Measurements from ENCODE around the gene NELL2.

NELL2 gene

DNA sequence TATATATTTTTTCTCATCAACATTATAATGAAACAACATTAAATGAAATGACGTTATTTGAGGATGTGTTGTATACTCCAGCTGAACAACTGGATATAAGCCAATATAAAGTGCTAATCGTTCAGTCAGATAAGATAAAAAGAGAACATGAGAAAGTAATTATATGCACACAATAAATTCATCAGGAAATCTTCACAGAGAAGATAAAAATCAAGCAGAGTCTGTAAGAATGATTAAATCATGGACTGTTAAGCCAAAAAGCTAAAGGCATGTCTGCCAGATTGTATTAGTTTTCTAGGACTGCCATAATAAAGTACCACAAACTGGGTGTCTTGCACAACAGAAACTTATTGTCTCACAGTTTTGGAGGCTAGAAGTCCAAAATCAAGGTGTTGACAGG is 178.6 kb downstream of the NELL2 start:
- WGBS, 2 donors (ENCODE audit: extremely low coverage in 2 of 2, insufficient read length in 2 of 2, insufficient replicate concordance in 1 of 2) = no CpG with 5 or more reads among the region's 2 CpGs
- peaks cover 0 to 2% of the 10 kb centered on the region in 2 donors for H3K9me3 ChIP-seq (replicated peaks in 1 of 2; ENCODE audit: control insufficient read depth in 2 of 2, insufficient read depth in 1 of 2, low read depth in 1 of 2, low read length in 2 of 2)
- no peak overlapping the region for H3K9ac ChIP-seq (ENCODE audit: low read depth, low read length, poor library complexity)
- no peak overlapping the region for H4K91ac ChIP-seq (ENCODE audit: low read depth, low read length, poor library complexity)
- no peak overlapping the region for H2AK5ac ChIP-seq (ENCODE audit: low read depth, low read length)
- no peak overlapping the region for H2BK5ac ChIP-seq (ENCODE audit: low read length)
- H2BK120ac ChIP-seq (ENCODE audit: low read depth, low read length) = no peak overlapping the region
- no peak for DNase-seq (ENCODE audit: low spot score)
- no peaks in the 10 kb centered on the region for H3K4me1 ChIP-seq (ENCODE audit: control insufficient read depth in 2 of 2, insufficient read depth in 1 of 2, low read depth in 1 of 2, low read length in 2 of 2)
- H3K27ac ChIP-seq (replicated peaks; ENCODE audit: low read length) = no peak overlapping the region
- no peak overlapping the region for H3K4me3 ChIP-seq (ENCODE audit: low read length in 2 of 2)
- H3K4me2 ChIP-seq (ENCODE audit: insufficient read depth, low read length, poor library complexity, severe bottlenecking) = no peak overlapping the region
- H3K18ac ChIP-seq (ENCODE audit: low read length) = no peak overlapping the region
- H3K36me3 ChIP-seq (replicated peaks in 1 of 2; ENCODE audit: control insufficient read depth in 2 of 2, insufficient read depth in 2 of 2, low read length in 2 of 2) = peaks cover 5 to 76% of the 10 kb centered on the region in 2 donors
- H3K79me1 ChIP-seq (ENCODE audit: low read depth, low read length) = no peaks in the 10 kb centered on the region
- H4K8ac ChIP-seq (ENCODE audit: low read depth, low read length) = no peak overlapping the region
- H2AFZ ChIP-seq (ENCODE audit: low read length) = no peak overlapping the region
- H3K23ac ChIP-seq (ENCODE audit: low read depth, low read length, poor library complexity) = no peak overlapping the region
- H3K27me3 ChIP-seq (ENCODE audit: control insufficient read depth in 3 of 3, insufficient read depth in 3 of 3, low read depth in 1 of 3, low read length in 3 of 3) = no peaks in the 10 kb centered on the region
- no peak overlapping the region for H2BK12ac ChIP-seq (ENCODE audit: low read length)
- H3K4ac ChIP-seq (ENCODE audit: low read length) = no peak overlapping the region
- H2BK15ac ChIP-seq (ENCODE audit: low read length) = no peak overlapping the region
- H3K14ac ChIP-seq (ENCODE audit: low read length) = no peak overlapping the region

DNA sequence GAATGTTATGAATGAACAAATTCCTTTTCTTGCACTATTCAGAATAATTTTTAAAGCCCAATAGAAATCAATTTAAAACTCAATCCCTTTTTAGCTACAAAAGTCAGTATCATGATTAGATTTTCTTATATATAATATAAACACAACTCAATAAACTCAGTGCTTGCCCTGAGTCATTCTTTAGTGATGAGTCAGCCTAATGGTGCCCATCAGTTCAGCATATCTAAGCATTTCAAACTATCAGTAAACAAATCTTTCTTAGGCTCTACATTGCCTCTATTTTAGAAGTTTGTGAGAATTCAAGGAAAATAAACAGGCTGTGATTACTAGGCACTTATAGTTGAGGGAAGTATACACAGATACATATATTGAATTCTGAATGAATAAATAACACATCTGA is 179.6 kb downstream of the NELL2 start:
- no peak overlapping the region for H2AFZ ChIP-seq (ENCODE audit: low read length)
- no peak overlapping the region for H3K23ac ChIP-seq (ENCODE audit: low read depth, low read length, poor library complexity)
- no peaks in the 10 kb centered on the region for H3K4me1 ChIP-seq (ENCODE audit: control insufficient read depth in 2 of 2, insufficient read depth in 1 of 2, low read depth in 1 of 2, low read length in 2 of 2)
- H3K36me3 ChIP-seq (replicated peaks in 1 of 2; ENCODE audit: control insufficient read depth in 2 of 2, insufficient read depth in 2 of 2, low read length in 2 of 2) = peaks cover 5 to 72% of the 10 kb centered on the region in 2 donors
- no peaks in the 10 kb centered on the region for H3K79me1 ChIP-seq (ENCODE audit: low read depth, low read length)
- H2BK15ac ChIP-seq (ENCODE audit: low read length) = no peak overlapping the region
- peaks cover 0 to 2% of the 10 kb centered on the region in 2 donors for H3K9me3 ChIP-seq (replicated peaks in 1 of 2; ENCODE audit: control insufficient read depth in 2 of 2, insufficient read depth in 1 of 2, low read depth in 1 of 2, low read length in 2 of 2)
- no peak for DNase-seq (ENCODE audit: low spot score)
- no peak overlapping the region for H3K4ac ChIP-seq (ENCODE audit: low read length)
- no peak overlapping the region for H3K9ac ChIP-seq (ENCODE audit: low read depth, low read length, poor library complexity)
- H2BK5ac ChIP-seq (ENCODE audit: low read length) = no peak overlapping the region
- no peak overlapping the region for H3K14ac ChIP-seq (ENCODE audit: low read length)
- no peak overlapping the region for H3K27ac ChIP-seq (replicated peaks; ENCODE audit: low read length)
- H4K8ac ChIP-seq (ENCODE audit: low read depth, low read length) = no peak overlapping the region
- no peak overlapping the region for H4K91ac ChIP-seq (ENCODE audit: low read depth, low read length, poor library complexity)
- no peak overlapping the region for H2AK5ac ChIP-seq (ENCODE audit: low read depth, low read length)
- H3K27me3 ChIP-seq (ENCODE audit: control insufficient read depth in 3 of 3, insufficient read depth in 3 of 3, low read depth in 1 of 3, low read length in 3 of 3) = no peaks in the 10 kb centered on the region
- H3K18ac ChIP-seq (ENCODE audit: low read length) = no peak overlapping the region
- H2BK120ac ChIP-seq (ENCODE audit: low read depth, low read length) = no peak overlapping the region
- no peak overlapping the region for H3K4me3 ChIP-seq (ENCODE audit: low read length in 2 of 2)
- H2BK12ac ChIP-seq (ENCODE audit: low read length) = no peak overlapping the region
- no peak overlapping the region for H3K4me2 ChIP-seq (ENCODE audit: insufficient read depth, low read length, poor library complexity, severe bottlenecking)

- Histone ChIP-seq H2AFZ (ENCODE audit: low read length) (no peak overlapping the region), H2BK12ac (ENCODE audit: low read length) (no peak overlapping the region), H3K14ac (ENCODE audit: low read length) (no peak overlapping the region), H2BK15ac (ENCODE audit: low read length) (no peak overlapping the region), H3K27me3 (ENCODE audit: control insufficient read depth in 3 of 3, insufficient read depth in 3 of 3, low read depth in 1 of 3, low read length in 3 of 3) (no peaks in the 10 kb centered on the region), H3K4ac (ENCODE audit: low read length) (no peak overlapping the region), H4K8ac (ENCODE audit: low read depth, low read length) (no peak overlapping the region), H3K79me1 (ENCODE audit: low read depth, low read length) (no peaks in the 10 kb centered on the region), H4K91ac (ENCODE audit: low read depth, low read length, poor library complexity) (no peak overlapping the region), H3K4me1 (ENCODE audit: control insufficient read depth in 2 of 2, insufficient read depth in 1 of 2, low read depth in 1 of 2, low read length in 2 of 2) (no peaks in the 10 kb centered on the region), H3K4me3 (ENCODE audit: low read length in 2 of 2) (no peak overlapping the region), H3K9me3 (replicated peaks in 1 of 2; ENCODE audit: control insufficient read depth in 2 of 2, insufficient read depth in 1 of 2, low read depth in 1 of 2, low read length in 2 of 2) (peaks cover 0 to 4% of the 10 kb centered on the region in 2 donors), H2BK120ac (ENCODE audit: low read depth, low read length) (no peak overlapping the region), H2BK5ac (ENCODE audit: low read length) (no peak overlapping the region), H3K18ac (ENCODE audit: low read length) (no peak overlapping the region), H3K36me3 (replicated peaks in 1 of 2; ENCODE audit: control insufficient read depth in 2 of 2, insufficient read depth in 2 of 2, low read length in 2 of 2) (peaks cover 2 to 68% of the 10 kb centered on the region in 2 donors), H3K23ac (ENCODE audit: low read depth, low read length, poor library complexity) (no peak overlapping the region), H3K27ac (replicated peaks; ENCODE audit: low read length) (no peak overlapping the region), H2AK5ac (ENCODE audit: low read depth, low read length) (no peak overlapping the region), H3K4me2 (ENCODE audit: insufficient read depth, low read length, poor library complexity, severe bottlenecking) (no peak overlapping the region), H3K9ac (ENCODE audit: low read depth, low read length, poor library complexity) (no peak overlapping the region)
- WGBS, 2 donors (ENCODE audit: extremely low coverage in 2 of 2, insufficient read length in 2 of 2, insufficient replicate concordance in 1 of 2) = no CpG with 5 or more reads among the region's 4 CpGs
- DNase-seq (ENCODE audit: low spot score) = no peak
These were observed 182.1 kb downstream of the NELL2 start for GRCh38 chr12:44694017-44694416.

DNA sequence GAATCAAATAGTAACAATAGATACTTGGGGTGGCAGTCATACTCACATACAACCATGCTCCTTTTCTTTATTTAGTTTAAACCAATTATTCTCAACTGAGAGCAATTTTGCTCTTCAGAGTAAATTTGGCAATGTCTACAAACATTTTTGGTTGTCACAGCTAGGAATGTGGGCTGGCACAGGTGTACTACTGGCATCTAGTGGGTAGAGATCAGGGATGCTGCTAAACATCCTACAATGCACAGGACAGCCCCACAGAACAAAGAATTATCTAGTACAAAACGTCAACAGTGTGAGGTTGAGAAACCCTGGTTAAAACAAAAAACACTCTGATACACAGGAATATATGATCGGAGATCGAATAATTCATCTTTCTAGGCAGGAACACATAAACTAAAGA is 186.5 kb downstream of the NELL2 start:
- no peaks in the 10 kb centered on the region for H3K4me1 ChIP-seq (ENCODE audit: control insufficient read depth in 2 of 2, insufficient read depth in 1 of 2, low read depth in 1 of 2, low read length in 2 of 2)
- no peak overlapping the region for H3K14ac ChIP-seq (ENCODE audit: low read length)
- H3K18ac ChIP-seq (ENCODE audit: low read length) = no peak overlapping the region
- no peak overlapping the region for H2AK5ac ChIP-seq (ENCODE audit: low read depth, low read length)
- WGBS, 2 donors (ENCODE audit: extremely low coverage in 2 of 2, insufficient read length in 2 of 2, insufficient replicate concordance in 1 of 2) = no CpG with 5 or more reads among the region's 3 CpGs
- H2BK12ac ChIP-seq (ENCODE audit: low read length) = no peak overlapping the region
- no peak overlapping the region for H3K4me2 ChIP-seq (ENCODE audit: insufficient read depth, low read length, poor library complexity, severe bottlenecking)
- H3K4ac ChIP-seq (ENCODE audit: low read length) = no peak overlapping the region
- no peak overlapping the region for H3K9ac ChIP-seq (ENCODE audit: low read depth, low read length, poor library complexity)
- DNase-seq (ENCODE audit: low spot score) = no peak
- no peak overlapping the region for H2BK15ac ChIP-seq (ENCODE audit: low read length)
- no peak overlapping the region for H2BK120ac ChIP-seq (ENCODE audit: low read depth, low read length)
- no peak overlapping the region for H3K4me3 ChIP-seq (ENCODE audit: low read length in 2 of 2)
- no peak overlapping the region for H3K23ac ChIP-seq (ENCODE audit: low read depth, low read length, poor library complexity)
- no peaks in the 10 kb centered on the region for H3K27me3 ChIP-seq (ENCODE audit: control insufficient read depth in 3 of 3, insufficient read depth in 3 of 3, low read depth in 1 of 3, low read length in 3 of 3)
- H3K9me3 ChIP-seq (replicated peaks in 1 of 2; ENCODE audit: control insufficient read depth in 2 of 2, insufficient read depth in 1 of 2, low read depth in 1 of 2, low read length in 2 of 2) = peaks cover 2 to 17% of the 10 kb centered on the region in 2 donors
- no peak overlapping the region for H4K8ac ChIP-seq (ENCODE audit: low read depth, low read length)
- H2AFZ ChIP-seq (ENCODE audit: low read length) = no peak overlapping the region
- H3K36me3 ChIP-seq (replicated peaks in 1 of 2; ENCODE audit: control insufficient read depth in 2 of 2, insufficient read depth in 2 of 2, low read length in 2 of 2) = peaks cover 2 to 56% of the 10 kb centered on the region in 2 donors
- no peak overlapping the region for H4K91ac ChIP-seq (ENCODE audit: low read depth, low read length, poor library complexity)
- H3K79me1 ChIP-seq (ENCODE audit: low read depth, low read length) = no peaks in the 10 kb centered on the region
- no peak overlapping the region for H3K27ac ChIP-seq (replicated peaks; ENCODE audit: low read length)
- H2BK5ac ChIP-seq (ENCODE audit: low read length) = no peak overlapping the region
